AG04450 (cell line): ENCODE results near the gene KRTAP10-2. TPM values are rescaled to one million over a fixed set of nuclear protein-coding genes. Genes with fewer than 3 reads are reported as not detected.

Experiments
- CTCF ChIA-PET: fragments of 300-600, 350-600 bp; formaldehyde crosslinking; extraction: SDS; loops from one replicate; lab custom pipeline; 2022; ENCODE audit warnings: antibody characterized with exemption, inconsistent platforms; lab: Charles Lee
- POLR2A ChIA-PET: fragments of 350-600 bp; formaldehyde crosslinking; extraction: SDS; loops from one replicate; lab custom pipeline; 2021; ENCODE audit warnings: antibody characterized with exemption, inconsistent platforms; lab: Yijun Ruan, JAX
- DNase-seq: peaks from one replicate; pipeline ENCODE4 v3.0.0-alpha.2; 2011; ENCODE audit warnings: low read depth, low spot score
- H3K27ac ChIP-seq: one replicate; pipeline ENCODE4 v1.5.1; 2012; ENCODE audit warnings: low read depth, low read length, control low read depth
- H3K27me3 ChIP-seq: one replicate; pipeline ENCODE4 v1.6.0; 2012; ENCODE audit warnings: low read length; ENCODE audit not compliant: control insufficient read depth, insufficient read depth
- H3K4me3 ChIP-seq: 2 replicates; pipeline ENCODE4 v1.5.1; 2011; ENCODE audit warnings: mild to moderate bottlenecking, low read depth, low read length, control low read depth
- H3K9me3 ChIP-seq: 2 replicates; pipeline ENCODE4 v1.5.1; 2012; ENCODE audit warnings: low read length; ENCODE audit not compliant: control insufficient read depth, insufficient read depth
- polyA plus RNA-seq: library from polyadenylated mRNA; depleted of rRNA; stranded (reverse); fragments of >200 nt; gene quantifications from 2 replicates; pipeline ENCODE4 v1.2.3, GENCODE V29; 2011
- TF ChIP-seq, protein P1 (sequence below): IDR thresholded peaks from 2 replicates; pipeline ENCODE4 v1.5.1; 2011; ENCODE audit warnings: low read depth, low read length, control low read depth, inconsistent platforms

Gene KRTAP10-2
- polyA plus RNA-seq, 1 experiment, result not detected

DNA sequence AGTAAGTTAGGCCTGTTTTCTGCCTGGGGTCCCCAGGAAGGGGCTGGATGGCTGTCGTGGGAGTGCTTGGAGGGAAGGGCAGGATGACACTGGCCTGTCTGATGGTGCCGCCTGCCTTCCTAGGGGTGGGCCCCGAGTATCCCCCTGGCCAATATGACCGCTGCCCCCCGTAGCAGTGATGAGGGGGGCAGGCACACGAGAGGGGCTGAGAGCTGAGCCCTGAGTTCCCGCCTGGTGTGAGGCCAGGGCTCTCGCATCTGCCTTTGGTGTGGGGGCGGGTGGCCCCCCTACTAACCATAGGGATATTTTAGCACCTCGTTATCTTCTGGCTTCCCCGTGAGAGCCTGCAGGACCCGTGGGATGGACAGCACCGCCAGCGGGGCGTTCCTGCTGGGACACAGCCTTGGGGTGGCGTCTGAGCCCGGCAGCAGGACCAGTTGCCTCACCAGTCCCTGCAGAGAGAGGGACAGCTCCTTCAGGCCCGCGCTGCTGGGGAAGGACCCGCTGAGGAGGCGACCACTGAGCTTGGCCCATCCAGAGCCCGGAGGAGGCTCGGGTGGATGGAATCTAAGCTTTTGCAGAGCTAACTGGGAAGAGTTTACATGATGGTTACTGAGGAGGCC lies 21.7 kb downstream of the KRTAP10-2 start:
- ChIA-PET CTCF (interaction anchor here (0.6 kb wide), 1 partner anchor 398 kb away, joined by 3 read pairs; no protein-coding TSS in a partner anchor), POLR2A (no interaction called here)
- Histone ChIP-seq H3K9me3 (peaks cover 79% of the 10 kb centered on the region), H3K27me3 (no peaks in the 10 kb centered on the region), H3K27ac (no peak overlapping the region), H3K4me3 (no peak overlapping the region)
- DNase-seq, result no peak
- TF ChIP-seq, protein P1, sequence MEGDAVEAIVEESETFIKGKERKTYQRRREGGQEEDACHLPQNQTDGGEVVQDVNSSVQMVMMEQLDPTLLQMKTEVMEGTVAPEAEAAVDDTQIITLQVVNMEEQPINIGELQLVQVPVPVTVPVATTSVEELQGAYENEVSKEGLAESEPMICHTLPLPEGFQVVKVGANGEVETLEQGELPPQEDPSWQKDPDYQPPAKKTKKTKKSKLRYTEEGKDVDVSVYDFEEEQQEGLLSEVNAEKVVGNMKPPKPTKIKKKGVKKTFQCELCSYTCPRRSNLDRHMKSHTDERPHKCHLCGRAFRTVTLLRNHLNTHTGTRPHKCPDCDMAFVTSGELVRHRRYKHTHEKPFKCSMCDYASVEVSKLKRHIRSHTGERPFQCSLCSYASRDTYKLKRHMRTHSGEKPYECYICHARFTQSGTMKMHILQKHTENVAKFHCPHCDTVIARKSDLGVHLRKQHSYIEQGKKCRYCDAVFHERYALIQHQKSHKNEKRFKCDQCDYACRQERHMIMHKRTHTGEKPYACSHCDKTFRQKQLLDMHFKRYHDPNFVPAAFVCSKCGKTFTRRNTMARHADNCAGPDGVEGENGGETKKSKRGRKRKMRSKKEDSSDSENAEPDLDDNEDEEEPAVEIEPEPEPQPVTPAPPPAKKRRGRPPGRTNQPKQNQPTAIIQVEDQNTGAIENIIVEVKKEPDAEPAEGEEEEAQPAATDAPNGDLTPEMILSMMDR, result no peak

DNA sequence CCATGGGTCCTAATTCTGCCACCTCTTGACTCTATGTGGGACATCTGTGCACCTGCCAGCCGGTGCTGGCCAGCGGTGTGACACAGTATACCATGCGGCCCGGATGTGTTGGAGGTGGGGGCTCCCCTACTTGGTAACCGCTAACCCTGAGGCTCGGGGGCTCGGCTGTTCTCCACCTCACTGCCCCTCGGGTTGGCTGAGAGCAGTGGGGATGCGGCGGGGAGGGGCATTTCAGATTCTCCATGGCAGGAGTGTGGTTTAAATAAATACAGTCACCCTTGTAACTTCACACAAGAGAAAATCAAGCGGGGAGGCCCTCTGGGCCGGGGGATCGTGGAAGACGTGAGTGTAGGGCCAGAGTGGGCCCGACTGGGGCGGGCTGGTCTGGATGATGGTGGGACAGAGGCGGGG lies 22.3 kb downstream of the KRTAP10-2 start:
- DNase-seq, result no peak
- Histone ChIP-seq H3K4me3 (no peak overlapping the region), H3K27ac (no peak overlapping the region), H3K27me3 (no peaks in the 10 kb centered on the region), H3K9me3 (peaks cover 77% of the 10 kb centered on the region)
- ChIA-PET CTCF (no interaction called here), POLR2A (no interaction called here)
- TF ChIP-seq, protein P1, result no peak

DNA sequence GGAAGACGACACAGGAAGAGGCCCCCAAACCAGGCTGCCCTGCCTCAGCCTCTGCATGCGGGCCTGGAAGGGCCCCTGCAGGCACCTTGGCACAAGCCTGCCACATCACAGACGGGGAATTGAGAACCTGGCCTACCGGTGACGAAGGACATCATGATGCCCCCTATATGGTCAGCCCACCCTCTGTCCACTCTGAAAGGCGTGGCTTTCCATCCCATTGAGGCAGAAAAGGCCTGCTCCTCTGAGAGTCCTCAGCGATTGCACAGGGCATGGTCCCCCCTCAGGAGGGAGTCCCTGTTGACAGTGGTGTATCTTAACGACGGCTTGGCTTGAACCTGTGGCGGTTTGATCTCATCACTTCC lies 22.7 kb downstream of the KRTAP10-2 start:
- Histone ChIP-seq H3K9me3 (peaks cover 73% of the 10 kb centered on the region), H3K27ac (no peak overlapping the region), H3K4me3 (no peak overlapping the region), H3K27me3 (no peaks in the 10 kb centered on the region)
- no peak for DNase-seq
- POLR2A ChIA-PET, result no interaction called here
- TF ChIP-seq, protein P1, result no peak
- CTCF ChIA-PET, result no interaction called here

DNA sequence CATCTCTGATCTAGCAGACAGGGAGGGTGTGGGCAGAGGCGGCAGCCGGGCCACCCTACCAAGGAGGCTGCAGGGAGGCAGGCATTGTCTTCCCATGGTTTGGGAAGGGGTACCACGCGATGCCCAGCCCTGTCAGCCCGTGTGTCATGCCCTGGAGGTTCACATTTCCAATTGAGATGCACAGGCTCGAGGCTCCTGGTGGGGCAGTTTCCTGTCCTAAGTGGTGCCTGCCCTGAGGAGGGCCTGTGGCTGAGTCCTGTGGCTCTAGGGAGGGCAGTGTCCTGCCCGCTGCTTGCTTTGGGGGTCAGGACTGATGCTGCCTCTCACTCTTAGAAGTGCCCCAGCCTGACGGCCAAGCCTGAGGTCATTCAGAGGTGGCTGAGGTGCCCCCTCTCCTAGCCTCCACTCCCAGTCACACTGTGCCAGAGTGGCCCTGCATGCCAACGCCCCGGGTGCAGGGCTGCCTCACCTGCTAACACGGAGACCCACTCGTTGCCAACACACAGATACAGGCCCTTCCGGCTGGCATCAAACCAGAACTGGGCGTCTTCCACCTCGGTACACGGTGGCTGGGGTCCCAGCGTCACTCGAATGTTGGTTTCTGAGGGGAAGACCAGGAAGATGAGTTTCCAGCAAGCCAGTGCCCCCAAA lies 23.2 kb downstream of the KRTAP10-2 start:
- H3K27ac ChIP-seq, result no peak overlapping the region
- H3K9me3 ChIP-seq, result peaks cover 68% of the 10 kb centered on the region
- no peaks in the 10 kb centered on the region for H3K27me3 ChIP-seq
- DNase-seq, result no peak
- ChIA-PET CTCF (no interaction called here), POLR2A (no interaction called here)
- no peak overlapping the region for H3K4me3 ChIP-seq
- TF ChIP-seq, protein P1, result no peak
